B cell (primary cell): ENCODE measurements around the gene RNF44. TPM values are rescaled to one million over a fixed set of nuclear protein-coding genes. Genes with fewer than 3 reads are reported as not detected.
A peak's percentile ranks its signal among the peaks of the same experiment; 100 is the strongest.

Experiments used
- ATAC-seq: fragments of 200-7000 bp; cut with Tn5 transposase; one replicate; pipeline ENCODE4 v1.10.0; 2021; ENCODE audit warnings: low read depth, mild to moderate bottlenecking, moderate number of reproducible peaks, moderate library complexity
- CTCF ChIA-PET: fragments of 350-600 bp; sonication (Branson Sonifier 250); formaldehyde crosslinking; loops from one replicate; lab custom pipeline; 2021; ENCODE audit warnings: antibody characterized with exemption, inconsistent platforms; lab: Charles Lee
- POLR2A ChIA-PET: fragments of 350-600 bp; sonication (Branson Sonifier 250); formaldehyde crosslinking; loops from one replicate; lab custom pipeline; 2021; ENCODE audit warnings: antibody characterized with exemption; lab: Charles Lee
- DNase-seq: peaks from one replicate; pipeline ENCODE4 v3.0.0; 2013
- H2AFZ ChIP-seq: 2 replicates; pipeline ENCODE4 v1.6.1; 2012; ENCODE audit warnings: mild to moderate bottlenecking, low read depth, low read length; ENCODE audit not compliant: insufficient read depth, poor library complexity, severe bottlenecking
- H3K27ac ChIP-seq, 2 donors: 1 replicate in 1 of 2; 2 replicates in 1 of 2; pipeline ENCODE4 v1.5.1; 2012 to 2013; ENCODE audit warnings: low read length in 2 of 2, mild to moderate bottlenecking in 2 of 2, moderate library complexity in 1 of 2
- H3K27me3 ChIP-seq, 4 experiments: fragments of 200-600 bp in 1 of 4; sonication (generic) in 1 of 4; replicated peaks in 1 of 4; 1 replicate in 2 of 4; 2 replicates in 2 of 4; pipeline versions ENCODE4 v1.6.1 to v1.7.0; 2013 to 2016; ENCODE audit warnings: low read length in 3 of 4, mild to moderate bottlenecking in 2 of 4, mixed read lengths in 1 of 4, moderate library complexity in 1 of 4; ENCODE audit not compliant: insufficient read depth in 4 of 4, control insufficient read depth in 3 of 4; ENCODE audit errors: control extremely low read depth in 1 of 4
- H3K36me3 ChIP-seq, 2 experiments: replicated peaks in 1 of 2; 1 replicate in 1 of 2; 2 replicates in 1 of 2; pipeline versions ENCODE4 v1.6.1 to v1.7.1; 2013; ENCODE audit warnings: low read length in 1 of 2; ENCODE audit not compliant: insufficient read depth in 2 of 2, control insufficient read depth in 1 of 2; ENCODE audit errors: control extremely low read depth in 1 of 2, extremely low read depth in 1 of 2
- H3K4me1 ChIP-seq, 2 donors: fragments of 200-600 bp in 1 of 2; sonication (generic) in 1 of 2; 1 replicate in 1 of 2; 2 replicates in 1 of 2; pipeline versions ENCODE4 v1.5.1 to v1.6.1; 2013 to 2017; ENCODE audit warnings: low read length in 2 of 2; ENCODE audit not compliant: control insufficient read depth in 2 of 2, insufficient read depth in 2 of 2
- H3K4me2 ChIP-seq: replicated peaks from 2 replicates; pipeline ENCODE3; 2012; ENCODE audit warnings: mild to moderate bottlenecking, low read depth, low read length; ENCODE audit not compliant: poor library complexity, severe bottlenecking
- H3K4me3 ChIP-seq, 5 experiments: fragments of 200-600 bp in 1 of 5; sonication (generic) in 1 of 5; 1 replicate in 3 of 5; 2 replicates in 2 of 5; pipeline versions ENCODE4 v1.5.1 to v1.7.0; 2011 to 2016; ENCODE audit warnings: low read length in 4 of 5, mild to moderate bottlenecking in 4 of 5, low read depth in 2 of 5, control low read depth in 1 of 5, moderate library complexity in 1 of 5; ENCODE audit not compliant: insufficient read depth in 1 of 5; ENCODE audit errors: control extremely low read depth in 1 of 5, extremely low read depth in 1 of 5
- H3K79me2 ChIP-seq: fragments of 200-600 bp; sonication (generic); one replicate; pipeline ENCODE4 v1.6.0; 2016; ENCODE audit warnings: low read length; ENCODE audit not compliant: control insufficient read depth, insufficient read depth
- H3K9ac ChIP-seq: fragments of 200-600 bp; sonication (generic); 2 replicates; pipeline ENCODE4 v1.6.1; 2017; ENCODE audit warnings: mild to moderate bottlenecking, low read length, moderate library complexity
- H3K9me3 ChIP-seq, 3 donors: one replicate each; pipeline versions ENCODE4 v1.6.1 to v1.7.1; 2013; ENCODE audit warnings: low read length in 2 of 3; ENCODE audit not compliant: control insufficient read depth in 2 of 3, insufficient read depth in 1 of 3; ENCODE audit errors: control extremely low read depth in 1 of 3
- H4K20me1 ChIP-seq: 2 replicates; pipeline ENCODE4 v1.6.0; 2012; ENCODE audit warnings: mild to moderate bottlenecking, low read length; ENCODE audit not compliant: insufficient read depth, control insufficient read depth, poor library complexity, severe bottlenecking
- H3K27ac Mint-ChIP-seq: one replicate; pipeline ENCODE4 v1.8.0; 2021; ENCODE audit warnings: mixed read lengths
- H3K27me3 Mint-ChIP-seq: one replicate; pipeline ENCODE4 v1.8.0; 2021; ENCODE audit warnings: mixed read lengths
- H3K4me1 Mint-ChIP-seq: one replicate; pipeline ENCODE4 v1.8.0; 2021; ENCODE audit warnings: mixed read lengths
- H3K4me3 Mint-ChIP-seq: one replicate; pipeline ENCODE4 v1.8.0; 2021; ENCODE audit warnings: mixed read lengths
- H3K9me3 Mint-ChIP-seq: one replicate; pipeline ENCODE4 v1.8.0; 2022; ENCODE audit warnings: mixed read lengths; ENCODE audit not compliant: insufficient read depth
- CTCF ChIP-seq: fragments of 200-600 bp; IDR thresholded peaks from one replicate; pipeline ENCODE4 v1.8.0; 2022; ENCODE audit warnings: antibody characterized with exemption, mild to moderate bottlenecking
- EZH2 ChIP-seq: IDR thresholded peaks from 2 replicates; pipeline ENCODE4 v1.6.1; 2012; ENCODE audit warnings: borderline replicate concordance, low read depth, mild to moderate bottlenecking, moderate library complexity, low read length; ENCODE audit not compliant: insufficient read depth, poor library complexity, severe bottlenecking
- WGBS: methylation state at CpG from one replicate; pipeline ENCODE4 v1.1.5; 2013; ENCODE audit warnings: missing lambda C conversion rate; ENCODE audit not compliant: insufficient coverage; 5-methylcytosine and 5-hydroxymethylcytosine counted together
- intact Hi-C: fragments of 100-400 bp; cut with micrococcal nuclease; formaldehyde crosslinking; loops from one replicate; pipeline ENCODE4 v1.10.0; 2022
- polyA plus RNA-seq: library from polyadenylated mRNA; depleted of rRNA; stranded (reverse); fragments of >200 nt; gene quantifications from 2 replicates; pipeline ENCODE4 v1.2.3, GENCODE V29; 2012
- total RNA-seq, 2 donors: library from RNA; stranded (reverse); fragments of 120-200 nt in 1 of 2; gene quantifications; 1 replicate in 1 of 2; 2 replicates in 1 of 2; pipeline versions ENCODE4 v1.2.3 to v1.2.4, GENCODE V29; 2013 to 2022

RNF44 gene
- total and polyA plus RNA-seq, 2 donors (not counting 1 experiment from before 2014, with no cell fraction given): 220 to 262 TPM

- Histone ChIP-seq H4K20me1 (peaks cover 89% of the 10 kb centered on the region), H3K4me2 (peak overlapping the region; percentile 92), H3K79me2 (peaks cover 59% of the 10 kb centered on the region), H3K4me1 (peaks cover 62 to 68% of the 10 kb centered on the region in 2 donors), H3K36me3 (peaks cover 0 to 64% of the 10 kb centered on the region in 2 experiments), H3K9ac (peak overlapping the region; percentile 98), H3K4me3 (peak overlapping the region in 3 of 5 experiments; percentile 27 to 94 (median 84)), H2AFZ (no peak overlapping the region), H3K9me3 (no peaks in the 10 kb centered on the region), H3K27me3 (no peaks in the 10 kb centered on the region), H3K27ac (peak overlapping the region; percentile 93 to 99)
- 93% methylated on average over 9 of the region's 9 CpGs for WGBS
- ChIA-PET CTCF (interaction anchor here (1.6 to 4.1 kb wide), 2 partner anchors 11 to 490 kb away, joined by 3 to 28 read pairs; partner anchors contain the start of gene ZNF346), POLR2A (interaction anchor here (0.6 kb wide), 1 partner anchor 98 kb away, joined by 4 read pairs; no protein-coding TSS in a partner anchor)
- no peaks in the 10 kb centered on the region for H3K27me3 Mint-ChIP-seq
- DNase-seq (no peak), ATAC-seq (no peak)
- intact Hi-C loops: no loop called here
- no peak overlapping the region for H3K4me3 Mint-ChIP-seq
- no peaks in the 10 kb centered on the region for H3K9me3 Mint-ChIP-seq
- no peak for TF ChIP-seq EZH2
- no peak for TF ChIP-seq CTCF
- H3K27ac Mint-ChIP-seq: no peak overlapping the region
- H3K4me1 Mint-ChIP-seq: peaks cover 57% of the 10 kb centered on the region
Observed at GRCh38 chr5:176532795-176533194, 4.4 kb downstream of the RNF44 start.

- Histone ChIP-seq H3K27me3 (no peaks in the 10 kb centered on the region), H3K4me1 (peaks cover 62 to 68% of the 10 kb centered on the region in 2 donors), H3K27ac (peak overlapping the region; percentile 7 to 31), H3K4me2 (peak overlapping the region; percentile 68), H2AFZ (no peak overlapping the region), H4K20me1 (peaks cover 95% of the 10 kb centered on the region), H3K9ac (no peak overlapping the region), H3K79me2 (peaks cover 59% of the 10 kb centered on the region), H3K36me3 (peaks cover 0 to 72% of the 10 kb centered on the region in 2 experiments), H3K4me3 (no peak overlapping the region), H3K9me3 (no peaks in the 10 kb centered on the region)
- H3K27ac Mint-ChIP-seq: peak overlapping the region; percentile 76
- intact Hi-C loops: no loop called here
- CTCF ChIA-PET: interaction anchor here (2.8 kb wide), 1 partner anchor 11 kb away, joined by 21 read pairs; no protein-coding TSS in a partner anchor
- H3K27me3 Mint-ChIP-seq: no peaks in the 10 kb centered on the region
- H3K9me3 Mint-ChIP-seq: no peaks in the 10 kb centered on the region
- ATAC-seq: no peak
- DNase-seq: no peak
- peaks cover 55% of the 10 kb centered on the region for H3K4me1 Mint-ChIP-seq
- WGBS: 91% methylated on average over 21 of the region's 28 CpGs
- no peak overlapping the region for H3K4me3 Mint-ChIP-seq
- TF ChIP-seq CTCF: no peak
- TF ChIP-seq EZH2: no peak
- POLR2A ChIA-PET: interaction anchor here (1.1 to 1.6 kb wide), 2 partner anchors 12 to 17 kb away, joined by 3 to 6 read pairs; no protein-coding TSS in a partner anchor
Observed at GRCh38 chr5:176531902-176532493, 5.2 kb downstream of the RNF44 start.
